Activated CD4-positive, alpha-beta T cell treated with anti-CD3 and anti-CD28 coated beads for 24 hours (primary cell): ENCODE measurements around the gene TRIO.

Source experiments
- DNase-seq, 2 donors: peaks; one replicate each; pipeline ENCODE4 v3.0.0-alpha.2; 2020; ENCODE audit warnings: low read depth in 2 of 2

The TRIO gene

GRCh38 chr5:14147210-14147609 is 4.1 kb downstream of the TRIO start:
- no peak for DNase-seq

GRCh38 chr5:14148483-14148882 is 5.3 kb downstream of the TRIO start:
- DNase-seq = no peak

GRCh38 chr5:14148890-14149671 is 5.9 kb downstream of the TRIO start:
- no peak for DNase-seq

GRCh38 chr5:14149672-14150274 is 6.6 kb downstream of the TRIO start:
- no peak for DNase-seq

- no peak for DNase-seq
Observed at GRCh38 chr5:14151416-14151815, 8.3 kb downstream of the TRIO start.

GRCh38 chr5:14153071-14153864 is 10.1 kb downstream of the TRIO start:
- no peak for DNase-seq

- DNase-seq = no peak
Observed at GRCh38 chr5:14153932-14154731, 11.0 kb downstream of the TRIO start.

- no peak for DNase-seq
Observed at GRCh38 chr5:14155075-14155474, 11.9 kb downstream of the TRIO start.

- no peak for DNase-seq
Observed at GRCh38 chr5:14155739-14156138, 12.6 kb downstream of the TRIO start.

- DNase-seq = no peak
Observed at GRCh38 chr5:14156290-14156649, 13.1 kb downstream of the TRIO start.

- no peak for DNase-seq
Observed at GRCh38 chr5:14156650-14157492, 13.7 kb downstream of the TRIO start.

- no peak for DNase-seq
Observed at GRCh38 chr5:14157493-14157782, 14.3 kb downstream of the TRIO start.

GRCh38 chr5:14158890-14159666 is 15.9 kb downstream of the TRIO start:
- DNase-seq = no peak

- DNase-seq = no peak
Observed at GRCh38 chr5:14161825-14162556, 18.8 kb downstream of the TRIO start.

- no peak for DNase-seq
Observed at GRCh38 chr5:14164164-14165163, 21.3 kb downstream of the TRIO start.

- no peak for DNase-seq
Observed at GRCh38 chr5:14165375-14166106, 22.4 kb downstream of the TRIO start.

GRCh38 chr5:14166437-14166836 is 23.3 kb downstream of the TRIO start:
- no peak for DNase-seq
